GM12892 (cell line): ENCODE results near the gene ATXN1.

Experiments
- POLR2AphosphoS5 ChIP-seq: IDR thresholded peaks from 2 replicates; pipeline ENCODE4 v1.6.1; 2011; ENCODE audit warnings: low read depth, low read length, control low read depth
- TAF1 ChIP-seq: IDR thresholded peaks from 2 replicates; pipeline ENCODE4 v1.6.1; 2011; ENCODE audit warnings: low read depth, mild to moderate bottlenecking, control low read depth, low read length, borderline replicate concordance

DNA sequence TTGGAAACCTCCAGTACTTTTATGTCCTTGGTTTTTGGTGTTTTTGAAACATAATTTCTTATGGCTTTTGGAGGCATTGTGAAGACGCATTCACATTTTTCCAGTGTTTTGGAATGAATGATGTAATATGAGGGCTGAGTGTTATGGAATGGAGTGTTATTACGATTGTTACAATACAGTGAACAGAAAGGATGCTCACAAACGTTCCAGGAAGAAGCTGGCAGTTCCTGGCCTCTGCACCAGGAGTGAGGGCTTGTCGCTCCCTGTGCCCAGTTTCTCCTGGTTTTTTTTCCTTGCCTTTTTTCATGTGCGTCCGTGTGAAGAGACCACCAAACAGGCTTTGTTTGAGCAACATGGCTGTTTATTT lies 502.6 kb downstream of the ATXN1 start:
- TF ChIP-seq POLR2AphosphoS5 = no peak
- no peak for TF ChIP-seq TAF1
